Measurements from ENCODE around the gene DNAAF8.
"Not testable (repeated sequence)": the region's sequence is repeated elsewhere in the genome, so short reads cannot be mapped to it uniquely, and the experiment has no call there.

Gene DNAAF8

GRCh38 chr16:4784444-4784987, 50.2 kb downstream of the DNAAF8 start:
- not testable (repeated sequence) for DNase-seq (ENCODE audit: low read depth)

DNA sequence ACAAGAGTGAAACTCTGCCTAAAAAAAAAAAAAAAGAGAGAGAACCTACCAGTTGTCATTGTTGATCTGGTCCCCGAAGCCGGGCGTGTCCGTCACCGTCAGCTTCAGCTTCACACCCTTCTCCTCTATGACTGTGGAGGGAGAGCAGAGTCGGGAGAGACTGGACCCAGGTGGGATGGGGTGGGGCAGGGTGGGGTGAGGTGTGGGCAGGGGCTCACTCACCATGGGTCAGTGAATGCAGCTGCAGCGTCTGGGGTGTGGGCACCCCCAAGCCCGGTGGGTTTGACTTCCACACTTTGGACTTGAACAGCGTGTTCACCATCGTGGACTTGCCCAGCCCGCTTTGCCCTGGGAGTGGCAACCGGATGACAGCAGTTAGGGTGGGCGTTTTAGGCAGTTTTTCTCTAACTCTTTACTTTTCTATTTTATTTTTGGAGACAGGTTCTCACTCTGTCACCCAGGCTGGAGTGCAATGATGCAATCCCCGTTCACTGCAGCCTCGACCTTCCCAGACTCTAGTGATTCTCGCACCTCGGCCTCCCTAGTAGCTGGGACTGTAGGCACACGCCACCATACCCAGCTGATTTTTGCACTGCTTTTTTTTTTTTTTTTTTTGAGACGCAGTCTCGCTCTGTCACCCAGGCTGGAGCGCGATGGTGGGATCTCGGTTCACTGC, 51.6 kb downstream of the DNAAF8 start:
- no peak for DNase-seq (ENCODE audit: low read depth)

DNA sequence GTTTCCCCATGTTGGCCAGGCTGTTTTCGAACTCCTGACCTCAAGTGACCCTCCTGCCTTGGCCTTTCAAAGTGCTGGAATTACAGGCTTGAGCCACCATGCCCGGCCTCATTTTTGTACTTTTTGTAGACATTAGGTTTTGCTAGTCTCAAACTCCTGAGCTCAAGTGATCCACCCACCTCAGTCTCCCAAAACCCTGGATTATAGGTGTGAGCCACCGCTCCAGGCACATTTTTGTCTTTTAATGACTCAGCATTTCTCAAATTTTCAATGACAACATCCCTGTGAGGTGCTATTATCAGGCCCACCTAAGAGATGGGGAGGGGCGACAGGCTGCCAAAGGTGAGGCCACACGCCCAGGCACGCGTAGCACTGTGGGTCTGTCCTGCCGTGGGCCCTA, 52.7 kb downstream of the DNAAF8 start:
- no peak for DNase-seq (ENCODE audit: low read depth)

GRCh38 chr16:4787627-4788482, 53.5 kb downstream of the DNAAF8 start, which contains the start of gene SEPTIN12:
TSS of gene SEPTIN12 (minus strand) at chr16:4788345. CDS start at chr16:4787645, 700 bp downstream.
- no peak for DNase-seq (ENCODE audit: low read depth)

- DNase-seq (ENCODE audit: low read depth), result no peak
Observed at GRCh38 chr16:4788489-4788889, 54.2 kb downstream of the DNAAF8 start.

- no peak for DNase-seq (ENCODE audit: low read depth)
Observed at GRCh38 chr16:4788910-4789309, 54.6 kb downstream of the DNAAF8 start.

DNA sequence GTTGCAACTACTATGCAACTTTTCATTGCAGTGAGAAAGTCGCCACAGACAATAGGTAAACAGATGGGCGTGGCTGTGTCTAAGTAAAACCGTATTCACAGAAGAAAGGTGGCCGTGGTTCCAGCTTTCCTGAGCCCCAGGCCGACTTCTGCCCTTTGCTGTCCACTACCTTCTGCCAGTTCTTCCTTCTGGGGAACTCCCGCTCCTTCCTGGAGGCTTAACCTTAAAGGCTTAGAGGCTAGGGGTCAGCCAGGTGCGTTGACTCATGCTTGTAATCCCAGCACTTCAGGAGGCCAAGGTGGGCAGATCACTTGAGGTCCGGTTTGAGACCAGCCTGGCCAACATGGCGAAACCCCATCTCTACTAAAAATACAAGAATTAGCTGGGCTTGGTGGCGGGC, 55.9 kb downstream of the DNAAF8 start:
- no peak for DNase-seq (ENCODE audit: low read depth)

DNA sequence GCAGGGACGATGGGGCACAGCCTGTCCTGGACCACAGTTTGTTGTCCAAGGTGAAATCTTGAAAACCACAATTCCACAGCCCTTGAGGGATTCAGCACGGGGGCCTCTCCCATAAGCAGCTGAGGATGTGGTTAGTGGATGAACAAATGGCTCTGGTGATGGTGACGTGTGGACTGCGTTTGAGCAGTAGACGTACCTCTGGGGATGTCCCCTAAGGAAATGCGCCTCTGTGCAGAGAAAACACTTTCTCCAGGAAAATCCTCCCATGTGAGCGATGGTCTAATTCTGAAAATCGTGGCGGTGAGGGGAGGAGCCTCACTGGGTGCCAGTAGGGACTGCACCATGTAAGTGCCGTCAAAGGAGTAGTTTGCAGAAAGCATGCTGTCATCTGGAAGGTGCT, 56.5 kb downstream of the DNAAF8 start:
- no peak for DNase-seq (ENCODE audit: low read depth)

- no peak for DNase-seq (ENCODE audit: low read depth)
Observed at GRCh38 chr16:4792951-4793513, 58.7 kb downstream of the DNAAF8 start.

DNA sequence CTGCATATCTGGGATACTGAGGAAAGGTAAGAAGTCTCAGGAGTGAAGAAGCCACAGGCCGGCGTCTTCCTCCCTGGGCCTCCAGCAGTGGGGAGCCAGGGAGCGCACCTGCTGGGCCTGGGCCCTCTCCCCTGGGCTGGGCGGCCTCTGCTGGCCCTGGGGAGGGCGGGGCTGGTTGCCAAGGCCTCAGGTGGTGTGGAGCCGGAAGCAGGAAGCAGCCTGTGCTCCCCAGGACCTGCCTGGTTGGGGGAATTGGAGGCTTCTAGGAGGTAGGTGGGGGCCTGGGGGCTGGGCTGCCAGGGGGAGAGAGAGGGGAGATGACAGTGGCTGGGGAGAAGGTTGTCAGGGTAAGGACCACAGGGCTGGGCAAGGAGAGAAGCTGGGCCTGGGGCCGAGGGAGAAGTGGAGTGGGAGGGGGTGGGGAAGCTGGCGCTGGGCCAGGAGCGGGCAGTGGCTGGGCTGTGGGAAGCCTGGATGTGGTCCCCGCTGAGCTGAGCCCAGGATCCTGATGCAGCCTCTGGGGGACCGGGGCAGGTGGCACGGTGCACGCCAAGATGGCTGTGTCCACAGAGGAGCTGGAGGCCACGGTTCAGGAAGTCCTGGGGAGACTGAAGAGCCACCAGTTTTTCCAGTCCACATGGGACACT, 61.0 kb downstream of the DNAAF8 start, which contains the start of gene SMIM22:
Gene SMIM22 (plus strand): TSS at position 189 of the 647 bp plus-strand sequence. CDS start 366 bp downstream, at position 555.
- no peak for DNase-seq (ENCODE audit: low read depth)

GRCh38 chr16:4795828-4796572, 61.7 kb downstream of the DNAAF8 start:
- DNase-seq (ENCODE audit: low read depth), result no peak

GRCh38 chr16:4796982-4797804, 62.9 kb downstream of the DNAAF8 start:
- DNase-seq (ENCODE audit: low read depth), result no peak

DNA sequence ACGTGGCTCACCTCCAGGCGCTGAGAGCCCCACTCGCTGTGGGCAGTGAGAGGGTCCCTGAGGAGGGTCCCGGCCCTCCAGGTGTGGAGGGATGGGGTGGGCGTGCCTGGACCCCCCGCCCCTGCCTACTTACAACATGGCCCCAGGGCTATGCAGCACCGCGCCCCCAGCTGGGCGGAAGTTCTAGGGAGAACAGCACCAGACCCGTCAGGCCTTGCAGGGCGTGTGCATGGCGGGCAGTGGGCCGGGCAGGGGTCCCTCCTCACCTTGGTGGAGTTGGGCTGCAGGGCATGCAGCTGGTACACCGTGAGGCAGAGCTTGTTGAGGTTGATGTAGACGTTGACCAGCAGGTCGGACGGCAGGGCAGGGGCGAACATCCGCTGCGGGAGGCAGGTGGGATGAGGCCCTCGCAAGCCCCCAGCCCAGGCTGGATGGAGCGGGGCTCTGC, 63.5 kb downstream of the DNAAF8 start:
- no peak for DNase-seq (ENCODE audit: low read depth)

- no peak for DNase-seq (ENCODE audit: low read depth)
Observed at GRCh38 chr16:4798456-4798855, 64.1 kb downstream of the DNAAF8 start.

All from stimulated activated CD8-positive, alpha-beta memory T cell treated with anti-CD3 and anti-CD28 coated beads, Interleukin-15, amount 100 ng/mL, for 1 hour (primary cell).